OCI-LY3 (cell line): ENCODE data around the gene C10orf105.

ENCODE experiments used
- EZH2phosphoT487 ChIP-seq: fragments of 200-600 bp; shearing (Covaris generic); IDR thresholded peaks from 2 replicates; pipeline ENCODE4 v1.6.1; 2018; ENCODE audit warnings: antibody characterized with exemption, mixed run types, low read depth
- TF ChIP-seq, protein P1 (sequence below): fragments of 200-600, 300-600 bp; sonication (generic); IDR thresholded peaks from 2 replicates; pipeline ENCODE4 v1.5.1; 2014; ENCODE audit warnings: antibody characterized with exemption, low read length, low read depth

- TF ChIP-seq, protein P1, sequence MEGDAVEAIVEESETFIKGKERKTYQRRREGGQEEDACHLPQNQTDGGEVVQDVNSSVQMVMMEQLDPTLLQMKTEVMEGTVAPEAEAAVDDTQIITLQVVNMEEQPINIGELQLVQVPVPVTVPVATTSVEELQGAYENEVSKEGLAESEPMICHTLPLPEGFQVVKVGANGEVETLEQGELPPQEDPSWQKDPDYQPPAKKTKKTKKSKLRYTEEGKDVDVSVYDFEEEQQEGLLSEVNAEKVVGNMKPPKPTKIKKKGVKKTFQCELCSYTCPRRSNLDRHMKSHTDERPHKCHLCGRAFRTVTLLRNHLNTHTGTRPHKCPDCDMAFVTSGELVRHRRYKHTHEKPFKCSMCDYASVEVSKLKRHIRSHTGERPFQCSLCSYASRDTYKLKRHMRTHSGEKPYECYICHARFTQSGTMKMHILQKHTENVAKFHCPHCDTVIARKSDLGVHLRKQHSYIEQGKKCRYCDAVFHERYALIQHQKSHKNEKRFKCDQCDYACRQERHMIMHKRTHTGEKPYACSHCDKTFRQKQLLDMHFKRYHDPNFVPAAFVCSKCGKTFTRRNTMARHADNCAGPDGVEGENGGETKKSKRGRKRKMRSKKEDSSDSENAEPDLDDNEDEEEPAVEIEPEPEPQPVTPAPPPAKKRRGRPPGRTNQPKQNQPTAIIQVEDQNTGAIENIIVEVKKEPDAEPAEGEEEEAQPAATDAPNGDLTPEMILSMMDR, result no peak
- no peak for TF ChIP-seq EZH2phosphoT487
Measured at GRCh38 chr10:71667387-71667752, 52.2 kb downstream of the C10orf105 start.
